Measurements from ENCODE around the gene PITHD1.
A peak's percentile ranks its signal among the peaks of the same experiment; 100 is the strongest.
"Not testable (repeated sequence)": the region's sequence is repeated elsewhere in the genome, so short reads cannot be mapped to it uniquely, and the experiment has no call there.

The PITHD1 gene

GRCh38 chr1:23774174-23774880 is 3.9 kb upstream of the PITHD1 start:
- DNase-seq, result no peak

- DNase-seq, result no peak
Observed at GRCh38 chr1:23776217-23776616, 2.0 kb upstream of the PITHD1 start.

- DNase-seq, result no peak
Observed at GRCh38 chr1:23779826-23780371, 1.7 kb downstream of the PITHD1 start.

- DNase-seq, result not testable (repeated sequence)
Observed at GRCh38 chr1:23783141-23783540, 4.9 kb downstream of the PITHD1 start.

- no peak for DNase-seq
Observed at GRCh38 chr1:23784846-23785245, 6.6 kb downstream of the PITHD1 start.

- no peak for DNase-seq
Observed at GRCh38 chr1:23787701-23788100, 9.5 kb downstream of the PITHD1 start.

GRCh38 chr1:23788695-23789094 is 10.5 kb downstream of the PITHD1 start:
- no peak for DNase-seq

GRCh38 chr1:23790696-23791515 is 12.7 kb downstream of the PITHD1 start, which contains the start of gene LYPLA2:
LYPLA2 (plus strand) TSS chr1:23791145; CDS start chr1:23792683, 1,538 bp downstream.
- peak; percentile 91 to 93 for DNase-seq

- peak in 1 of 2 donors; percentile 45 for DNase-seq
Observed at GRCh38 chr1:23791516-23792047, 13.4 kb downstream of the PITHD1 start.

- DNase-seq, result no peak
Observed at GRCh38 chr1:23792151-23792945, 14.1 kb downstream of the PITHD1 start.

- peak in 1 of 2 donors; percentile 42 for DNase-seq
Observed at GRCh38 chr1:23793018-23793781, 15.0 kb downstream of the PITHD1 start.

- DNase-seq, result no peak
Observed at GRCh38 chr1:23793861-23794731, 15.9 kb downstream of the PITHD1 start.

- DNase-seq, result not testable (repeated sequence)
Observed at GRCh38 chr1:23794732-23795182, 16.5 kb downstream of the PITHD1 start.

GRCh38 chr1:23795676-23796465 is 17.7 kb downstream of the PITHD1 start:
- no peak for DNase-seq

- DNase-seq, result no peak
Observed at GRCh38 chr1:23796466-23797271, 18.5 kb downstream of the PITHD1 start.

- DNase-seq, result no peak
Observed at GRCh38 chr1:23797478-23798448, 19.5 kb downstream of the PITHD1 start.

- DNase-seq, result no peak
Observed at GRCh38 chr1:23798662-23799142, 20.5 kb downstream of the PITHD1 start.

GRCh38 chr1:23799255-23799569 is 21.0 kb downstream of the PITHD1 start:
- DNase-seq, result no peak
